AG08395 (cell line): Measurements from ENCODE around the gene CCNB2.
A peak's percentile ranks its signal among the peaks of the same experiment; 100 is the strongest.
"Not testable (repeated sequence)": the region's sequence is repeated elsewhere in the genome, so short reads cannot be mapped to it uniquely, and the experiment has no call there.

ENCODE experiments used
- DNase-seq: peaks from one replicate; pipeline ENCODE4 v3.0.0; 2012; ENCODE audit warnings: mixed read lengths, low spot score

The CCNB2 gene

GRCh38 chr15:59104912-59105732 lies at the start of gene CCNB2:
TSS of gene CCNB2 (plus strand) at chr15:59105146. CDS start at chr15:59105269, 123 bp downstream.
- peak; percentile 98 for DNase-seq

- no peak for DNase-seq
These were observed 45.8 kb upstream of the CCNB2 start for GRCh38 chr15:59059076-59059597.

- no peak for DNase-seq
These were observed 44.6 kb upstream of the CCNB2 start for GRCh38 chr15:59060348-59060747.

GRCh38 chr15:59063042-59063441 lies 41.9 kb upstream of the CCNB2 start:
- DNase-seq: no peak

GRCh38 chr15:59069430-59069829 lies 35.5 kb upstream of the CCNB2 start:
- no peak for DNase-seq

- DNase-seq: no peak
These were observed 30.3 kb upstream of the CCNB2 start for GRCh38 chr15:59074607-59075006.

GRCh38 chr15:59087731-59088130 lies 17.2 kb upstream of the CCNB2 start:
- no peak for DNase-seq

GRCh38 chr15:59094077-59094476 lies 10.9 kb upstream of the CCNB2 start:
- no peak for DNase-seq

GRCh38 chr15:59096429-59096828 lies 8.5 kb upstream of the CCNB2 start:
- DNase-seq: no peak

GRCh38 chr15:59099162-59099685 lies 5.7 kb upstream of the CCNB2 start:
- no peak for DNase-seq

- no peak for DNase-seq
These were observed 389 bp upstream of the CCNB2 start for GRCh38 chr15:59104602-59104911.

- no peak for DNase-seq
These were observed 908 bp downstream of the CCNB2 start for GRCh38 chr15:59105854-59106253.

- no peak for DNase-seq
These were observed 6.3 kb downstream of the CCNB2 start for GRCh38 chr15:59111251-59111650.

- no peak for DNase-seq
These were observed 10.1 kb downstream of the CCNB2 start for GRCh38 chr15:59115047-59115446.

- DNase-seq: peak; percentile 33
These were observed 11.2 kb downstream of the CCNB2 start for GRCh38 chr15:59116141-59116540.

GRCh38 chr15:59116771-59117170 lies 11.8 kb downstream of the CCNB2 start:
- DNase-seq: no peak

- no peak for DNase-seq
These were observed 14.7 kb downstream of the CCNB2 start for GRCh38 chr15:59119625-59120024.

- DNase-seq: no peak
These were observed 16.0 kb downstream of the CCNB2 start for GRCh38 chr15:59120937-59121336.

GRCh38 chr15:59124261-59124660 lies 19.3 kb downstream of the CCNB2 start:
- no peak for DNase-seq

GRCh38 chr15:59125683-59126082 lies 20.7 kb downstream of the CCNB2 start:
- DNase-seq: not testable (repeated sequence)

GRCh38 chr15:59127255-59127654 lies 22.3 kb downstream of the CCNB2 start:
- DNase-seq: not testable (repeated sequence)

- no peak for DNase-seq
These were observed 26.5 kb downstream of the CCNB2 start for GRCh38 chr15:59131456-59131855.

GRCh38 chr15:59131969-59132562 lies 27.1 kb downstream of the CCNB2 start:
- DNase-seq: no peak
